ENCODE results near the gene CCL28.

The CCL28 gene

DNA sequence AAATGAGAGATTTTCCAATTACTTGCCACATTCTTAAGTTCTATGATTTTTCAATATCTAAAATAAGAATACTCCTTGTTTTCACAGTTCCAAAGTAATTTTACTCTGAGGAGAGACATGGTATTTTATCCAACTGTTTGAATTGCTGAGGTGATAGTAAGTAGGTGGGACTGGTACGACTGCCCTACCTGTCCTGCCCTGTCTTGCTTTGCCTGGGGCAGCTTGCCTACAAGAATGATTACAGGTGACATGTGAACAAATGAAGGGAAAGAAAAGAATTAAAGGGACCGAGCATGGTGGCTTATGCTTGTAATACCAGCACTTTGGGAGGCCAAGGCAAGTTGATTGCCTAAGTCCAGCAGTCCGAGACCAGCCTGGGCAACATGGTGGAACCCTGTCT, 57.4 kb downstream of the CCL28 start:
- TF ChIP-seq POLR2AphosphoS5 (IDR thresholded peaks at IDR 0.05; ENCODE audit: low read depth, low read length) (no peak), SIN3A (IDR thresholded peaks at IDR 0.05; ENCODE audit: borderline replicate concordance, insufficient read depth, low read length) (no peak), FOXP2 (optimal IDR thresholded peaks at IDR 0.05; ENCODE audit: borderline replicate concordance, extremely low read depth, extremely low read length, insufficient read depth) (no peak), TAF1 (IDR thresholded peaks at IDR 0.05; ENCODE audit: borderline replicate concordance, insufficient read depth, low read length) (no peak)
- TF ChIP-seq, protein P1, sequence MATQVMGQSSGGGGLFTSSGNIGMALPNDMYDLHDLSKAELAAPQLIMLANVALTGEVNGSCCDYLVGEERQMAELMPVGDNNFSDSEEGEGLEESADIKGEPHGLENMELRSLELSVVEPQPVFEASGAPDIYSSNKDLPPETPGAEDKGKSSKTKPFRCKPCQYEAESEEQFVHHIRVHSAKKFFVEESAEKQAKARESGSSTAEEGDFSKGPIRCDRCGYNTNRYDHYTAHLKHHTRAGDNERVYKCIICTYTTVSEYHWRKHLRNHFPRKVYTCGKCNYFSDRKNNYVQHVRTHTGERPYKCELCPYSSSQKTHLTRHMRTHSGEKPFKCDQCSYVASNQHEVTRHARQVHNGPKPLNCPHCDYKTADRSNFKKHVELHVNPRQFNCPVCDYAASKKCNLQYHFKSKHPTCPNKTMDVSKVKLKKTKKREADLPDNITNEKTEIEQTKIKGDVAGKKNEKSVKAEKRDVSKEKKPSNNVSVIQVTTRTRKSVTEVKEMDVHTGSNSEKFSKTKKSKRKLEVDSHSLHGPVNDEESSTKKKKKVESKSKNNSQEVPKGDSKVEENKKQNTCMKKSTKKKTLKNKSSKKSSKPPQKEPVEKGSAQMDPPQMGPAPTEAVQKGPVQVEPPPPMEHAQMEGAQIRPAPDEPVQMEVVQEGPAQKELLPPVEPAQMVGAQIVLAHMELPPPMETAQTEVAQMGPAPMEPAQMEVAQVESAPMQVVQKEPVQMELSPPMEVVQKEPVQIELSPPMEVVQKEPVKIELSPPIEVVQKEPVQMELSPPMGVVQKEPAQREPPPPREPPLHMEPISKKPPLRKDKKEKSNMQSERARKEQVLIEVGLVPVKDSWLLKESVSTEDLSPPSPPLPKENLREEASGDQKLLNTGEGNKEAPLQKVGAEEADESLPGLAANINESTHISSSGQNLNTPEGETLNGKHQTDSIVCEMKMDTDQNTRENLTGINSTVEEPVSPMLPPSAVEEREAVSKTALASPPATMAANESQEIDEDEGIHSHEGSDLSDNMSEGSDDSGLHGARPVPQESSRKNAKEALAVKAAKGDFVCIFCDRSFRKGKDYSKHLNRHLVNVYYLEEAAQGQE (IDR thresholded peaks at IDR 0.05; ENCODE audit: insufficient read depth in 1 of 2, low read depth in 2 of 2, low read length in 2 of 2), result no peak

DNA sequence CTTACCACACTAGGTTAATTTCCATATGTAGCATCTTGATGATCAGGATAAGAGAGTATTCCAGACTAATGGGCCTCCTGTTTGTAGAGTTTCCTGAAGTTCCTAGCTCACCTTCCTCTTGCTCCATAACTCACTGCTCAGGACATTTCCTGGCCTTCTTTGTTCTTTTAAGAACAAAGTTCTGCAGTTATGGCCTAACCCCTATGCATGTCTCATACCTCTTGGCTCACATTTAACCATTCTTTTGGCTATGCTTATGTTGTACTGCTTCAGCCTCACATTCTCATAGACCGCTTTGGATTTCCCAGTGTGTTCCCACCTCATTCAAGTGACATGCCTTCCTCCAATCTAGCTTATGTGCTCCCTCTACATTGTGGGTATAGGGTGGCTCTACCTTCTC, 58.5 kb downstream of the CCL28 start:
- TF ChIP-seq FOXP2 (optimal IDR thresholded peaks at IDR 0.05; ENCODE audit: borderline replicate concordance, extremely low read depth, extremely low read length, insufficient read depth), result no peak
- TF ChIP-seq, protein P1 (IDR thresholded peaks at IDR 0.05; ENCODE audit: insufficient read depth in 1 of 2, low read depth in 2 of 2, low read length in 2 of 2), result no peak
- no peak for TF ChIP-seq POLR2AphosphoS5 (IDR thresholded peaks at IDR 0.05; ENCODE audit: low read depth, low read length)
- TF ChIP-seq TAF1 (IDR thresholded peaks at IDR 0.05; ENCODE audit: borderline replicate concordance, insufficient read depth, low read length), result no peak
- TF ChIP-seq SIN3A (IDR thresholded peaks at IDR 0.05; ENCODE audit: borderline replicate concordance, insufficient read depth, low read length), result no peak

DNA sequence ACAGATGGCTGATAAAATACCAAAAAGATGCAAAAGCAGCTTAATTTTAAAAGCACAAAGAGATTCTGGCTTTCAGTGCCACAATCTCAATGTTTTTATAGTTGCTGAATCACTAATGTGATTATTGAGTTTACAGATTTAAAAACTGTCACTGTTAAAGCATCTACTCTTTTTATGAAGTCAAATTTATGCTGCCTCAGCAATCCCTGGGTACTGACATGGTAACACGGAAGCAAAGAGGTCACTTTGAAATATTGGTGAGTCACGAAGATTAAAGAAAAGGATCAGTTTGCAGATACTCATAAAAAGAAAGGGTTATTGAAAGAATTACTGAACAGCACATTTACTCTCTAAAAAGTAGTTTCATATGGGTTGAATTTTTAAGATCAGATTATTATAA, 59.3 kb downstream of the CCL28 start:
- TF ChIP-seq SIN3A (IDR thresholded peaks at IDR 0.05; ENCODE audit: borderline replicate concordance, insufficient read depth, low read length), result no peak
- no peak for TF ChIP-seq TAF1 (IDR thresholded peaks at IDR 0.05; ENCODE audit: borderline replicate concordance, insufficient read depth, low read length)
- TF ChIP-seq, protein P1 (IDR thresholded peaks at IDR 0.05; ENCODE audit: insufficient read depth in 1 of 2, low read depth in 2 of 2, low read length in 2 of 2), result no peak
- TF ChIP-seq POLR2AphosphoS5 (IDR thresholded peaks at IDR 0.05; ENCODE audit: low read depth, low read length), result no peak
- TF ChIP-seq FOXP2 (optimal IDR thresholded peaks at IDR 0.05; ENCODE audit: borderline replicate concordance, extremely low read depth, extremely low read length, insufficient read depth), result no peak

DNA sequence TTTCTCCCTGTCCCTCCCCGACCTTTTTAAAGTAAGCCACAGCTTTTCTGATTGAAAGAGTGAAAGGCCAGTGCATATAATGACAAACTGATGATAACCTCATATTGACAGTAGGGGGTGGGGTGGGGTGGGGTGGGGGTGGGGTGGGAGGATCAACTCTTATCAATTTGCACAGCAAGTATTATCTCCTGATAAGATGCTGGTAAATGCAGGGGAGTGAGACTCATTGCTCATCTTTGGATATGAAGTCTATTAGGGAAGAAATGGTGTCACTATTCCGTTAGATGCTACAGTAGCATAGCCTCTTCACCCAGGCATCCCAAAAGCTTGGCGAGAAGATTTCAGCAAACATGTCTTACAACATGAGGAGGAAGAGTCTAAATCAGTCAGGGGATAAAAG, 60.1 kb downstream of the CCL28 start:
- TF ChIP-seq TAF1 (IDR thresholded peaks at IDR 0.05; ENCODE audit: borderline replicate concordance, insufficient read depth, low read length), result no peak

DNA sequence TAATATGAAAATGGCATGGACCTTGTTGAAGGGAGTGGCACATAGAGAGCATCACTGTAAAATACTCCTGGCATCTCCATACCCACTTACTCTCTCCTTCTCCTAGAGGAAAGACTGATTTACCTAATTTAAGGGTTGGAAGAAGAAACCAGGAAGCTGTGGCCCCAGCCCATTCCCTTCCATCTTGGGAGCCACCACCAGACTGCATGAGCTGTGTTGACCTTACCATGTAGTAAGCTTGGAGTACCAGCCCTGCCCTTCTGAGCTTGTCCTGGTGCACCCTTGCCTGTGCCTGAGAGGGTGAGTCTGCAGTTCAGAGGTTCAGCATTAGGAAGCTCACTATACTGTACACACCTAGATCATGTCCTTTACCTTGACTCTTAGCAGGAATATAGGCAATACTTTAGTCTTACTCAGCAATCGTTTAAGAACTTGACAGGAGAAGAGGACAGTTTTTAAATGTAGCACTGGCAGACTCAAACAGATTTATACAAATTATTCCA, 63.3 kb downstream of the CCL28 start:
- TF ChIP-seq FOXP2 (optimal IDR thresholded peaks at IDR 0.05; ENCODE audit: borderline replicate concordance, extremely low read depth, extremely low read length, insufficient read depth), result no peak
- no peak for TF ChIP-seq SIN3A (IDR thresholded peaks at IDR 0.05; ENCODE audit: borderline replicate concordance, insufficient read depth, low read length)
- no peak for TF ChIP-seq TAF1 (IDR thresholded peaks at IDR 0.05; ENCODE audit: borderline replicate concordance, insufficient read depth, low read length)
- TF ChIP-seq POLR2AphosphoS5 (IDR thresholded peaks at IDR 0.05; ENCODE audit: low read depth, low read length), result no peak
- TF ChIP-seq, protein P1 (IDR thresholded peaks at IDR 0.05; ENCODE audit: insufficient read depth in 1 of 2, low read depth in 2 of 2, low read length in 2 of 2), result no peak
